Measurements from ENCODE around the gene EPC2.

Gene EPC2

GRCh38 chr2:148701039-148701438 is 56.5 kb downstream of the EPC2 start:
- H3K27me3 ChIP-seq (replicated peaks; ENCODE audit: insufficient read depth, low read length), result no peaks in the 10 kb centered on the region
- no peaks in the 10 kb centered on the region for H3K36me3 ChIP-seq (replicated peaks; ENCODE audit: insufficient read depth, low read length)
- TF ChIP-seq CTCF (IDR thresholded peaks at IDR 0.05; ENCODE audit: low read length), result no peak
- TF ChIP-seq EZH2phosphoT487 (IDR thresholded peaks at IDR 0.05; ENCODE audit: low read length), result no peak
- no peak for TF ChIP-seq EZH2 (optimal IDR thresholded peaks at IDR 0.05; ENCODE audit: low read depth, low read length)
- H3K9me2 ChIP-seq (replicated peaks; ENCODE audit: insufficient read depth, low read length), result no peaks in the 10 kb centered on the region
- H3K27ac ChIP-seq (ENCODE audit: low read length), result no peak overlapping the region
- no peak for DNase-seq
- no peak overlapping the region for H2AFZ ChIP-seq (ENCODE audit: low read length)
- H3K4me2 ChIP-seq (ENCODE audit: low read depth, low read length), result no peak overlapping the region
- H3K9ac ChIP-seq (ENCODE audit: low read length), result no peak overlapping the region
- H3F3A ChIP-seq (ENCODE audit: insufficient read depth, low read length), result no peaks in the 10 kb centered on the region
- H3K4me3 ChIP-seq (ENCODE audit: low read length), result no peak overlapping the region
- peaks cover 67% of the 10 kb centered on the region for H3K79me2 ChIP-seq (ENCODE audit: low read length)
- H4K20me1 ChIP-seq (ENCODE audit: insufficient read depth, low read length), result no peaks in the 10 kb centered on the region
- no peaks in the 10 kb centered on the region; the same call in 1 of the 2 replicates for H3K4me1 ChIP-seq (ENCODE audit: low read length)
- no peaks in the 10 kb centered on the region for H3K9me3 ChIP-seq (replicated peaks; ENCODE audit: insufficient read depth, low read length)

GRCh38 chr2:148701877-148702276 is 57.3 kb downstream of the EPC2 start:
- Histone ChIP-seq H3F3A (ENCODE audit: insufficient read depth, low read length) (no peaks in the 10 kb centered on the region), H3K9me2 (replicated peaks; ENCODE audit: insufficient read depth, low read length) (no peaks in the 10 kb centered on the region), H3K79me2 (ENCODE audit: low read length) (peaks cover 67% of the 10 kb centered on the region), H3K27me3 (replicated peaks; ENCODE audit: insufficient read depth, low read length) (no peaks in the 10 kb centered on the region), H3K4me3 (ENCODE audit: low read length) (no peak overlapping the region), H3K4me1 (ENCODE audit: low read length) (no peaks in the 10 kb centered on the region; the same call in 1 of the 2 replicates), H3K9me3 (replicated peaks; ENCODE audit: insufficient read depth, low read length) (no peaks in the 10 kb centered on the region), H2AFZ (ENCODE audit: low read length) (no peak overlapping the region), H3K36me3 (replicated peaks; ENCODE audit: insufficient read depth, low read length) (no peaks in the 10 kb centered on the region), H3K9ac (ENCODE audit: low read length) (no peak overlapping the region), H3K27ac (ENCODE audit: low read length) (no peak overlapping the region), H3K4me2 (ENCODE audit: low read depth, low read length) (no peak overlapping the region), H4K20me1 (ENCODE audit: insufficient read depth, low read length) (no peaks in the 10 kb centered on the region)
- TF ChIP-seq EZH2 (optimal IDR thresholded peaks at IDR 0.05; ENCODE audit: low read depth, low read length), result no peak
- no peak for TF ChIP-seq EZH2phosphoT487 (IDR thresholded peaks at IDR 0.05; ENCODE audit: low read length)
- no peak for TF ChIP-seq CTCF (IDR thresholded peaks at IDR 0.05; ENCODE audit: low read length)
- DNase-seq, result no peak

- H3K9ac ChIP-seq (ENCODE audit: low read length), result no peak overlapping the region
- H3K36me3 ChIP-seq (replicated peaks; ENCODE audit: insufficient read depth, low read length), result no peaks in the 10 kb centered on the region
- no peaks in the 10 kb centered on the region for H3K27me3 ChIP-seq (replicated peaks; ENCODE audit: insufficient read depth, low read length)
- H3K4me3 ChIP-seq (ENCODE audit: low read length), result no peak overlapping the region
- no peaks in the 10 kb centered on the region; the same call in 1 of the 2 replicates for H3K4me1 ChIP-seq (ENCODE audit: low read length)
- TF ChIP-seq EZH2phosphoT487 (IDR thresholded peaks at IDR 0.05; ENCODE audit: low read length), result no peak
- no peak for TF ChIP-seq EZH2 (optimal IDR thresholded peaks at IDR 0.05; ENCODE audit: low read depth, low read length)
- TF ChIP-seq CTCF (IDR thresholded peaks at IDR 0.05; ENCODE audit: low read length), result no peak
- DNase-seq, result no peak
- no peak overlapping the region for H3K4me2 ChIP-seq (ENCODE audit: low read depth, low read length)
- H3K9me2 ChIP-seq (replicated peaks; ENCODE audit: insufficient read depth, low read length), result no peaks in the 10 kb centered on the region
- no peaks in the 10 kb centered on the region for H4K20me1 ChIP-seq (ENCODE audit: insufficient read depth, low read length)
- no peak overlapping the region for H2AFZ ChIP-seq (ENCODE audit: low read length)
- H3K9me3 ChIP-seq (replicated peaks; ENCODE audit: insufficient read depth, low read length), result no peaks in the 10 kb centered on the region
- H3K79me2 ChIP-seq (ENCODE audit: low read length), result peaks cover 61% of the 10 kb centered on the region
- H3K27ac ChIP-seq (ENCODE audit: low read length), result no peak overlapping the region
- no peaks in the 10 kb centered on the region for H3F3A ChIP-seq (ENCODE audit: insufficient read depth, low read length)
Observed at GRCh38 chr2:148702475-148702874, 57.9 kb downstream of the EPC2 start.

Data from MM.1S (cell line).